Activated T-helper 2 cell treated with anti-CD3 and anti-CD28 coated beads, Interferon-gamma antibody, Interleukin-2, Interleukin-4, amounts not matched to agents 10 μg/mL and 5 μg/mL and 100 μg/mL, durations not matched to agents 14 hours and 24 hours and 36 hours (primary cell): ENCODE data around the gene REXO1. TPM values are rescaled to one million over a fixed set of nuclear protein-coding genes. Genes with fewer than 3 reads are reported as not detected.
"Not testable (repeated sequence)": the region's sequence is repeated elsewhere in the genome, so short reads cannot be mapped to it uniquely, and the experiment has no call there.

ENCODE experiments used
- DNase-seq: peaks from one replicate; pipeline ENCODE4 v3.0.0; 2021; ENCODE audit warnings: low spot score
- H3K27ac Mint-ChIP-seq: one replicate; pipeline ENCODE4 v1.8.0; 2021; ENCODE audit warnings: mixed read lengths
- H3K27me3 Mint-ChIP-seq: one replicate; pipeline ENCODE4 v1.8.0; 2021; ENCODE audit warnings: low read depth, mixed read lengths
- H3K36me3 Mint-ChIP-seq: one replicate; pipeline ENCODE4 v1.8.0; 2021; ENCODE audit warnings: low read depth, mixed read lengths
- H3K4me1 Mint-ChIP-seq: one replicate; pipeline ENCODE4 v1.8.0; 2021; ENCODE audit warnings: low read depth, mixed read lengths
- H3K4me3 Mint-ChIP-seq: one replicate; pipeline ENCODE4 v1.8.0; 2021; ENCODE audit warnings: low read depth, mild to moderate bottlenecking, moderate library complexity, mixed read lengths
- H3K9me3 Mint-ChIP-seq: one replicate; pipeline ENCODE4 v1.8.0; 2021; ENCODE audit warnings: mixed read lengths
- intact Hi-C: fragments of 100-400 bp; cut with micrococcal nuclease; formaldehyde crosslinking; loops from one replicate; pipeline ENCODE4 v1.15.1; 2023
- total RNA-seq: library from RNA; stranded (reverse); gene quantifications from 2 replicates; pipeline ENCODE4 v1.2.3, GENCODE V29; 2022

Gene REXO1
- total RNA-seq, 1 donor from 2014 or later = 55.2 TPM

- Mint-ChIP-seq H3K27ac (no peak overlapping the region), H3K9me3 (no peaks in the 10 kb centered on the region), H3K4me1 (peaks cover 1% of the 10 kb centered on the region), H3K4me3 (no peak overlapping the region), H3K27me3 (no peaks in the 10 kb centered on the region), H3K36me3 (peaks cover 16% of the 10 kb centered on the region)
- intact Hi-C loops = no loop called here
- no peak for DNase-seq
Observed at GRCh38 chr19:1805401-1806183, 42.7 kb downstream of the REXO1 start.

GRCh38 chr19:1804858-1805257 lies 43.4 kb downstream of the REXO1 start:
- Mint-ChIP-seq H3K4me3 (no peak overlapping the region), H3K36me3 (peaks cover 21% of the 10 kb centered on the region), H3K27me3 (no peaks in the 10 kb centered on the region), H3K9me3 (no peaks in the 10 kb centered on the region), H3K27ac (no peak overlapping the region), H3K4me1 (peaks cover 1% of the 10 kb centered on the region)
- intact Hi-C loops = no loop called here
- no peak for DNase-seq

GRCh38 chr19:1799695-1800342 lies 48.5 kb downstream of the REXO1 start:
- H3K36me3 Mint-ChIP-seq = peaks cover 19% of the 10 kb centered on the region
- intact Hi-C loops = no loop called here
- peaks cover 1% of the 10 kb centered on the region for H3K27me3 Mint-ChIP-seq
- H3K27ac Mint-ChIP-seq = no peak overlapping the region
- H3K9me3 Mint-ChIP-seq = no peaks in the 10 kb centered on the region
- DNase-seq = no peak
- no peak overlapping the region for H3K4me3 Mint-ChIP-seq
- H3K4me1 Mint-ChIP-seq = peaks cover 5% of the 10 kb centered on the region

- H3K27ac Mint-ChIP-seq, H3K4me1 Mint-ChIP-seq, H3K36me3 Mint-ChIP-seq, H3K4me3 Mint-ChIP-seq, DNase-seq, intact Hi-C loops, H3K9me3 Mint-ChIP-seq, H3K27me3 Mint-ChIP-seq: not testable (repeated sequence)
Observed at GRCh38 chr19:1797313-1797712, 51.0 kb downstream of the REXO1 start.

GRCh38 chr19:1796395-1797142 lies 51.7 kb downstream of the REXO1 start:
- H3K36me3 Mint-ChIP-seq = peaks cover 6% of the 10 kb centered on the region
- no peak overlapping the region for H3K4me3 Mint-ChIP-seq
- intact Hi-C loops = no loop called here
- H3K27me3 Mint-ChIP-seq = peaks cover 1% of the 10 kb centered on the region
- no peak for DNase-seq
- no peaks in the 10 kb centered on the region for H3K9me3 Mint-ChIP-seq
- no peak overlapping the region for H3K27ac Mint-ChIP-seq
- peaks cover 3% of the 10 kb centered on the region for H3K4me1 Mint-ChIP-seq

GRCh38 chr19:1794424-1795172 lies 53.7 kb downstream of the REXO1 start:
- intact Hi-C loops = no loop called here
- H3K36me3 Mint-ChIP-seq = no peaks in the 10 kb centered on the region
- H3K9me3 Mint-ChIP-seq = no peaks in the 10 kb centered on the region
- H3K4me1 Mint-ChIP-seq = peaks cover 3% of the 10 kb centered on the region
- H3K4me3 Mint-ChIP-seq = no peak overlapping the region
- DNase-seq = no peak
- H3K27ac Mint-ChIP-seq = no peak overlapping the region
- peaks cover 5% of the 10 kb centered on the region for H3K27me3 Mint-ChIP-seq

- intact Hi-C loops = no loop called here
- peaks cover 3% of the 10 kb centered on the region for H3K4me1 Mint-ChIP-seq
- peaks cover 5% of the 10 kb centered on the region for H3K27me3 Mint-ChIP-seq
- no peak for DNase-seq
- H3K36me3 Mint-ChIP-seq = no peaks in the 10 kb centered on the region
- H3K27ac Mint-ChIP-seq = no peak overlapping the region
- no peak overlapping the region for H3K4me3 Mint-ChIP-seq
- no peaks in the 10 kb centered on the region for H3K9me3 Mint-ChIP-seq
Observed at GRCh38 chr19:1791879-1792278, 56.4 kb downstream of the REXO1 start.

GRCh38 chr19:1790054-1790792 lies 58.1 kb downstream of the REXO1 start:
- Mint-ChIP-seq H3K4me3 (no peak overlapping the region), H3K9me3 (no peaks in the 10 kb centered on the region), H3K27ac (no peak overlapping the region), H3K4me1 (no peaks in the 10 kb centered on the region), H3K27me3 (peaks cover 4% of the 10 kb centered on the region), H3K36me3 (no peaks in the 10 kb centered on the region)
- intact Hi-C loops = no loop called here
- DNase-seq = no peak

GRCh38 chr19:1789261-1790041 lies 58.8 kb downstream of the REXO1 start:
- H3K27ac Mint-ChIP-seq = no peak overlapping the region
- no peaks in the 10 kb centered on the region for H3K4me1 Mint-ChIP-seq
- H3K4me3 Mint-ChIP-seq = no peak overlapping the region

GRCh38 chr19:1787116-1787515 lies 61.2 kb downstream of the REXO1 start:
- no peaks in the 10 kb centered on the region for H3K36me3 Mint-ChIP-seq
- no peak overlapping the region for H3K27ac Mint-ChIP-seq
- intact Hi-C loops = no loop called here
- peaks cover 11% of the 10 kb centered on the region for H3K27me3 Mint-ChIP-seq
- no peak overlapping the region for H3K4me3 Mint-ChIP-seq
- H3K4me1 Mint-ChIP-seq = no peaks in the 10 kb centered on the region
- DNase-seq = no peak
- H3K9me3 Mint-ChIP-seq = no peaks in the 10 kb centered on the region

More at GRCh38 chr19:1789261-1790041, 58.8 kb downstream of the REXO1 start:
- intact Hi-C loops = no loop called here
- no peaks in the 10 kb centered on the region for H3K9me3 Mint-ChIP-seq
- H3K36me3 Mint-ChIP-seq = no peaks in the 10 kb centered on the region
- peaks cover 4% of the 10 kb centered on the region for H3K27me3 Mint-ChIP-seq
- DNase-seq = no peak

GRCh38 chr19:1786668-1787067 lies 61.6 kb downstream of the REXO1 start:
- no peaks in the 10 kb centered on the region for H3K4me1 Mint-ChIP-seq
- no peak for DNase-seq
- intact Hi-C loops = no loop called here
- no peak overlapping the region for H3K4me3 Mint-ChIP-seq
- H3K9me3 Mint-ChIP-seq = peaks cover 4% of the 10 kb centered on the region
- no peaks in the 10 kb centered on the region for H3K36me3 Mint-ChIP-seq
- peaks cover 11% of the 10 kb centered on the region for H3K27me3 Mint-ChIP-seq
- H3K27ac Mint-ChIP-seq = no peak overlapping the region
